Loucy (cell line): ENCODE measurements around the gene CYFIP1.

ENCODE experiments used
- H2AFZ ChIP-seq: fragments of 200-600 bp; sonication (generic); 2 replicates; pipeline ENCODE4 v1.6.0; 2016; ENCODE audit warnings: antibody characterized with exemption, mild to moderate bottlenecking, low read length, moderate library complexity
- H3F3A ChIP-seq: fragments of 200-600 bp; 2 replicates; pipeline ENCODE4 v1.6.0; 2016; ENCODE audit warnings: antibody characterized with exemption, low read depth, mild to moderate bottlenecking
- H3K27me3 ChIP-seq: fragments of 200-600 bp; sonication (generic); 2 replicates; pipeline ENCODE4 v1.6.1; 2014; ENCODE audit warnings: low read length, mild to moderate bottlenecking; ENCODE audit not compliant: insufficient read depth, poor library complexity, severe bottlenecking
- H3K36me3 ChIP-seq: fragments of 200-600 bp; sonication (generic); 2 replicates; pipeline ENCODE4 v1.6.1; 2016; ENCODE audit warnings: low read length; ENCODE audit not compliant: insufficient read depth
- H3K4me1 ChIP-seq: fragments of 200-600 bp; sonication (generic); 2 replicates; pipeline ENCODE4 v1.5.1; 2014; ENCODE audit warnings: low read length, mild to moderate bottlenecking; ENCODE audit not compliant: insufficient read depth, poor library complexity, severe bottlenecking
- H3K4me2 ChIP-seq: fragments of 200-600 bp; sonication (generic); 2 replicates; pipeline ENCODE4 v1.6.0; 2014; ENCODE audit warnings: antibody characterized with exemption, low read length, low read depth, mild to moderate bottlenecking; ENCODE audit not compliant: poor library complexity, severe bottlenecking
- H3K4me3 ChIP-seq: fragments of 200-600 bp; sonication (generic); 2 replicates; pipeline ENCODE4 v1.5.1; 2014; ENCODE audit warnings: low read length, mild to moderate bottlenecking, mixed read lengths; ENCODE audit not compliant: poor library complexity, severe bottlenecking
- H3K79me2 ChIP-seq: fragments of 200-600 bp; sonication (generic); 2 replicates; pipeline ENCODE4 v1.6.1; 2014; ENCODE audit warnings: low read length; ENCODE audit not compliant: insufficient read depth
- H3K9ac ChIP-seq: fragments of 200-600 bp; sonication (generic); 2 replicates; pipeline ENCODE4 v1.6.0; 2014; ENCODE audit warnings: mild to moderate bottlenecking, low read depth, low read length, moderate library complexity; ENCODE audit not compliant: poor library complexity, severe bottlenecking
- H3K9me2 ChIP-seq: fragments of 200-600 bp; sonication (generic); replicated peaks from 2 replicates; pipeline ENCODE4 v1.6.1; 2016; ENCODE audit warnings: low read depth, low read length, mixed read lengths
- H3K9me3 ChIP-seq: fragments of 200-600 bp; sonication (generic); 2 replicates; pipeline ENCODE4 v1.6.1; 2014; ENCODE audit warnings: mild to moderate bottlenecking, antibody characterized with exemption, low read length, low read depth; ENCODE audit not compliant: insufficient read depth
- H4K20me1 ChIP-seq: fragments of 200-600 bp; sonication (generic); 2 replicates; pipeline ENCODE4 v1.6.0; 2014; ENCODE audit warnings: antibody characterized with exemption, low read length, mild to moderate bottlenecking; ENCODE audit not compliant: insufficient read depth, poor library complexity, severe bottlenecking
- EZH2phosphoT487 ChIP-seq: fragments of 200-600 bp; IDR thresholded peaks from 2 replicates; pipeline ENCODE4 v1.6.1; 2018; ENCODE audit warnings: antibody characterized with exemption, mild to moderate bottlenecking, moderate library complexity, borderline replicate concordance
- TF ChIP-seq, protein P1 (sequence below): fragments of 200-600 bp; sonication (generic); conservative IDR thresholded peaks from 2 replicates; pipeline ENCODE4 v1.5.1; 2014; ENCODE audit warnings: mild to moderate bottlenecking, antibody characterized with exemption, low read length

The CYFIP1 gene

DNA sequence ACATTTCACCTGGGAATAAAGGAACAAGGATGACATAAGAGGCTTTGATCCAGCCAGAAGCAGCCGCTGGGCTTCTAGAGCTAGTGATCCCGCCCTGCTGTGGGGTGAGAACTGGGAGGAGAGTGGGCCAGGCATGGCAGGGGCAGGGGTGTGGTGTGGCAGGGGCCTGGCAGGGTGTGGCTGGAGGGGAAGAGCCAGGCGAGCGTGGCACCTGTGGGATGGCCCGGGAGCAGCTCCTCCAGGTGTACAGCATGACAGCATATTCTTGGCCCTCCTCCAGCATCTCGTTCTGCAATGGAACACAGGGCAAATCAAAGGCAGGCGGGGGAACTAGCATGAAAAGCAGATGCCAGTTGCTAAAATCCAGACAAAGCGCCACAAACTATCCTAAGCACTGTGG is 35.5 kb downstream of the CYFIP1 start:
- Histone ChIP-seq H3K4me3 (no peak overlapping the region), H3K4me1 (no peaks in the 10 kb centered on the region), H3K79me2 (no peaks in the 10 kb centered on the region), H3K9me2 (no peaks in the 10 kb centered on the region), H2AFZ (no peak overlapping the region), H3K9ac (no peak overlapping the region), H3K4me2 (no peak overlapping the region), H3F3A (no peaks in the 10 kb centered on the region), H3K36me3 (peaks cover 6% of the 10 kb centered on the region; the same call in 1 of the 2 replicates), H3K27me3 (no peaks in the 10 kb centered on the region), H4K20me1 (no peaks in the 10 kb centered on the region), H3K9me3 (no peaks in the 10 kb centered on the region)
- TF ChIP-seq, protein P1, sequence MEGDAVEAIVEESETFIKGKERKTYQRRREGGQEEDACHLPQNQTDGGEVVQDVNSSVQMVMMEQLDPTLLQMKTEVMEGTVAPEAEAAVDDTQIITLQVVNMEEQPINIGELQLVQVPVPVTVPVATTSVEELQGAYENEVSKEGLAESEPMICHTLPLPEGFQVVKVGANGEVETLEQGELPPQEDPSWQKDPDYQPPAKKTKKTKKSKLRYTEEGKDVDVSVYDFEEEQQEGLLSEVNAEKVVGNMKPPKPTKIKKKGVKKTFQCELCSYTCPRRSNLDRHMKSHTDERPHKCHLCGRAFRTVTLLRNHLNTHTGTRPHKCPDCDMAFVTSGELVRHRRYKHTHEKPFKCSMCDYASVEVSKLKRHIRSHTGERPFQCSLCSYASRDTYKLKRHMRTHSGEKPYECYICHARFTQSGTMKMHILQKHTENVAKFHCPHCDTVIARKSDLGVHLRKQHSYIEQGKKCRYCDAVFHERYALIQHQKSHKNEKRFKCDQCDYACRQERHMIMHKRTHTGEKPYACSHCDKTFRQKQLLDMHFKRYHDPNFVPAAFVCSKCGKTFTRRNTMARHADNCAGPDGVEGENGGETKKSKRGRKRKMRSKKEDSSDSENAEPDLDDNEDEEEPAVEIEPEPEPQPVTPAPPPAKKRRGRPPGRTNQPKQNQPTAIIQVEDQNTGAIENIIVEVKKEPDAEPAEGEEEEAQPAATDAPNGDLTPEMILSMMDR: no peak
- TF ChIP-seq EZH2phosphoT487: no peak

DNA sequence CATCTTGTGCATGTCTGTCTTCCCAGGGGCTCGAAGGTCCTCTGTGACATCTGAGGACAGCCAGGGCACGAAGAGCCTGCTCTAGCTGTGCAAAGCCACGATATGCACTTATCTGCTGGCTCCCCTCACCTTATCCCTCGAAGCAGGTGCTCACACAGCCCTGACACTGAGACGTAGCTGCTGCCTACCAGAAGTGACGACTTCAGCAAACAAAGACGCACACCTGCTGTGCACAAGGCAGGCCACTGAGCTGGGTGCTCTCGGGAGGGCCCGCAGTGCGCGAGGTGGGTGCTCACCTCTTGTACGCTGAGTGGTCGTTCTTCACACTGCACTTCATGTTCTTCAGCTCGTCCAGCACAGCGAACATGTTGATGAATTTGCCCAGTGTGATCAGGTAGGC is 37.3 kb downstream of the CYFIP1 start:
- no peaks in the 10 kb centered on the region for H4K20me1 ChIP-seq
- no peaks in the 10 kb centered on the region for H3K27me3 ChIP-seq
- no peak overlapping the region for H2AFZ ChIP-seq
- H3K36me3 ChIP-seq: peaks cover 10% of the 10 kb centered on the region; the same call in 1 of the 2 replicates
- no peak overlapping the region for H3K4me3 ChIP-seq
- H3K79me2 ChIP-seq: no peaks in the 10 kb centered on the region
- no peaks in the 10 kb centered on the region for H3K9me3 ChIP-seq
- no peak overlapping the region for H3K4me2 ChIP-seq
- H3K4me1 ChIP-seq: no peaks in the 10 kb centered on the region
- no peaks in the 10 kb centered on the region for H3F3A ChIP-seq
- H3K9me2 ChIP-seq: no peaks in the 10 kb centered on the region
- H3K9ac ChIP-seq: no peak overlapping the region
- TF ChIP-seq, protein P1: no peak
- TF ChIP-seq EZH2phosphoT487: no peak

DNA sequence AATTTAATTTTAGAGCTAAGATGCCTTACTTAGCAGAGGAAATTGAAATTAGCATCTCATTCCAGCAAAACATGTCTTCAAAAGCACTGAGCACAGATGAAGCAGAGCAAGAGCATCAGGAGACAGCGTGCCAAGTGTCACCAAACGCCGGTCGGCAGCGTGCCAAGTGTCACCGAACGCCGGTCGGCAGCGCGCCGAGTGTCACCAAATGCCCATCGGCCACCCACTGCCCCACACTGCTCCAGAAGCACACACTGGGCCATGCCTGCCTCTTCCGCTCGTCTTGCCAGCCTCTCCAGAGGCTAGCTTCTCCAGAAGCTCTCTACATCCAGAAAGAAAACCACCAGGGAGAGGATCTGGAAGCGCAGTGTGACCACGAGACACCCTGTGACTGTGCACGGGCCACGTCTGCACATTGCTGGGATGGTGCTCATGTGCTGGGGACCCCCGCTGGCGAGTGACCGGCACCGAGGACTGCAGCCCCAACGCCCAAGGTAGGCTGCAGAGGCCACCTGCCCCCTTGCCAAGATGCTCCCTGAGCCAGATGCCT is 37.8 kb downstream of the CYFIP1 start:
- Histone ChIP-seq H3K4me1 (no peaks in the 10 kb centered on the region), H3K9me3 (no peaks in the 10 kb centered on the region), H3F3A (no peaks in the 10 kb centered on the region), H3K9me2 (no peaks in the 10 kb centered on the region), H3K9ac (no peak overlapping the region), H3K4me2 (no peak overlapping the region), H3K27me3 (no peaks in the 10 kb centered on the region), H3K79me2 (no peaks in the 10 kb centered on the region), H4K20me1 (no peaks in the 10 kb centered on the region), H3K36me3 (peaks cover 10% of the 10 kb centered on the region; the same call in 1 of the 2 replicates), H2AFZ (no peak overlapping the region), H3K4me3 (no peak overlapping the region)
- TF ChIP-seq EZH2phosphoT487: no peak
- TF ChIP-seq, protein P1: no peak
